T-cell (primary cell): Measurements from ENCODE around the gene MCCC1. TPM values are rescaled to one million over a fixed set of nuclear protein-coding genes. Genes with fewer than 3 reads are reported as not detected.

Source experiments
- ATAC-seq, 4 experiments: fragments of 200-7000 bp in 3 of 4; fragments of 150-1000 bp in 1 of 4; cut with Tn5 transposase; replicated peaks in 1 of 4; 1 replicate in 3 of 4; 2 replicates in 1 of 4; pipeline ENCODE4 v1.10.0; 2021; ENCODE audit warnings: moderate library complexity in 3 of 4, mild to moderate bottlenecking in 2 of 4, moderate number of reproducible peaks in 1 of 4
- CTCF ChIA-PET, 2 donors: fragments of 300-600 bp; sonication (Branson Sonifier 250); formaldehyde crosslinking; loops; one replicate each; lab custom pipeline; 2022; ENCODE audit warnings: antibody characterized with exemption in 2 of 2; lab: Charles Lee
- POLR2A ChIA-PET, 2 donors: fragments of 300-600 bp; sonication (Branson Sonifier 250); formaldehyde crosslinking; loops; one replicate each; lab custom pipeline; 2022; ENCODE audit warnings: antibody characterized with exemption in 2 of 2; lab: Charles Lee
- DNase-seq, 35 experiments: peaks; one replicate each; pipeline versions ENCODE4 v3.0.0 to v3.0.0-alpha.2; 2013 to 2023
- H3K27ac ChIP-seq: one replicate; pipeline ENCODE4 v1.5.1; 2013; ENCODE audit warnings: low read length
- H3K27me3 ChIP-seq, 2 experiments: replicated peaks in 1 of 2; 1 replicate in 1 of 2; 2 replicates in 1 of 2; pipeline versions ENCODE4 v1.6.1 to v1.7.0; 2013; ENCODE audit warnings: low read length in 1 of 2, mixed read lengths in 1 of 2; ENCODE audit not compliant: control insufficient read depth in 2 of 2, insufficient read depth in 2 of 2; ENCODE audit errors: extremely low read depth in 1 of 2
- H3K36me3 ChIP-seq, 2 donors: 1 replicate in 1 of 2; 2 replicates in 1 of 2; pipeline versions ENCODE4 v1.6.1 to v1.7.0; 2013; ENCODE audit warnings: low read length in 1 of 2; ENCODE audit not compliant: control insufficient read depth in 2 of 2, insufficient read depth in 1 of 2; ENCODE audit errors: extremely low read depth in 1 of 2
- H3K4me1 ChIP-seq, 2 experiments: 1 replicate in 1 of 2; 2 replicates in 1 of 2; pipeline versions ENCODE4 v1.6.1 to v1.7.0; 2013; ENCODE audit warnings: low read length in 2 of 2, mixed read lengths in 1 of 2; ENCODE audit not compliant: insufficient read depth in 2 of 2, control insufficient read depth in 1 of 2; ENCODE audit errors: extremely low read depth in 1 of 2
- H3K4me3 ChIP-seq, 2 donors: 1 replicate in 1 of 2; 2 replicates in 1 of 2; pipeline versions ENCODE4 v1.5.1 to v1.7.0; 2013; ENCODE audit warnings: mild to moderate bottlenecking in 2 of 2, low read length in 1 of 2, moderate library complexity in 1 of 2; ENCODE audit not compliant: control insufficient read depth in 1 of 2; ENCODE audit errors: extremely low read depth in 1 of 2
- H3K9me3 ChIP-seq: 2 replicates; pipeline ENCODE4 v1.7.0; 2013
- H3K27ac Mint-ChIP-seq, 2 donors: one replicate each; pipeline ENCODE4 v1.8.0; 2020 to 2021; ENCODE audit warnings: mild to moderate bottlenecking in 2 of 2, mixed read lengths in 2 of 2
- H3K27me3 Mint-ChIP-seq, 2 donors: one replicate each; pipeline ENCODE4 v1.8.0; 2021 to 2022; ENCODE audit warnings: mixed read lengths in 2 of 2
- H3K36me3 Mint-ChIP-seq: one replicate; pipeline ENCODE4 v1.8.0; 2021; ENCODE audit warnings: mixed read lengths
- H3K4me1 Mint-ChIP-seq, 3 donors: one replicate each; pipeline ENCODE4 v1.8.0; 2020 to 2022; ENCODE audit warnings: mixed read lengths in 3 of 3, mild to moderate bottlenecking in 1 of 3
- H3K4me3 Mint-ChIP-seq, 3 donors: one replicate each; pipeline ENCODE4 v1.8.0; 2020 to 2022; ENCODE audit warnings: mild to moderate bottlenecking in 3 of 3, mixed read lengths in 3 of 3, moderate library complexity in 3 of 3
- H3K9me3 Mint-ChIP-seq, 3 donors: one replicate each; pipeline ENCODE4 v1.8.0; 2020 to 2022; ENCODE audit warnings: mixed read lengths in 3 of 3
- WGBS: methylation state at CpG from one replicate; pipeline ENCODE4 v1.1.5; 2013; ENCODE audit warnings: missing lambda C conversion rate; ENCODE audit not compliant: insufficient coverage; 5-methylcytosine and 5-hydroxymethylcytosine counted together
- total RNA-seq, 35 experiments: library from RNA in 6 of 35; stranded (reverse) in 6 of 35; fragments of 120-200 nt in 1 of 35; gene quantifications; one replicate each; pipeline versions ENCODE4 v1.2.1 to v1.2.4 and lab custom pipeline; 2013 to 2026

Gene MCCC1
- 10 to 100 TPM; 18.1 to 33.1 (median 26.0) TPM for total RNA-seq
- 18.5 TPM for total RNA-seq (2013)
- 10.6 to 42.5 (median 25.1) reads per million in 29 experiments for total RNA-seq (lab: John Stamatoyannopoulos, UW)

GRCh38 chr3:183099026-183099837 is at the start of gene MCCC1:
MCCC1 (minus strand) TSS chr3:183099496; CDS start chr3:183099440, 56 bp downstream.
- peak within 1 kb of the TSS; percentile 88 for H3K27ac ChIP-seq
- ChIA-PET POLR2A (interaction anchor here in 1 of 2 donors (0.6 kb wide), 1 partner anchor 180 kb away, joined by 3 read pairs; no protein-coding TSS in a partner anchor), CTCF (interaction anchor here (0.6 to 1.3 kb wide), 4 partner anchors 13 to 666 kb away, joined by 3 to 4 read pairs (median 3); no protein-coding TSS in a partner anchor)
- WGBS, result 0% methylated on average over 41 of the region's 60 CpGs
- ATAC-seq, result peak; percentile 99 to 100 (median 99)
- Mint-ChIP-seq H3K36me3 (peaks cover 4% of the 10 kb centered on the region), H3K27me3 (no peaks in the 10 kb centered on the region), H3K27ac (peak within 1 kb of the TSS; percentile 97 to 98), H3K9me3 (no peaks in the 10 kb centered on the region), H3K4me3 (peak within 1 kb of the TSS; percentile 88 to 96 (median 95)), H3K4me1 (peaks cover 37 to 42% (median 40%) of the 10 kb centered on the region in 3 donors)
- peaks cover 4 to 18% of the 10 kb centered on the region in 2 experiments for H3K4me1 ChIP-seq
- peaks cover 0 to 9% of the 10 kb centered on the region in 2 donors for H3K36me3 ChIP-seq
- DNase-seq, result peak; percentile 90 to 99 (median 97)
- H3K27me3 ChIP-seq, result no peaks in the 10 kb centered on the region
- H3K9me3 ChIP-seq, result no peaks in the 10 kb centered on the region
- H3K4me3 ChIP-seq, result peak within 1 kb of the TSS; percentile 88 to 96

GRCh38 chr3:183148056-183148455 is 48.8 kb upstream of the MCCC1 start:
- ChIA-PET POLR2A (no interaction called here), CTCF (interaction anchor here in 1 of 2 donors (0.6 kb wide), 1 partner anchor 8 kb away, joined by 7 read pairs; no protein-coding TSS in a partner anchor)
- no peak for ATAC-seq
- H3K9me3 ChIP-seq, result no peaks in the 10 kb centered on the region
- no peaks in the 10 kb centered on the region for H3K4me1 ChIP-seq
- H3K36me3 Mint-ChIP-seq, result peaks cover 7% of the 10 kb centered on the region
- H3K4me3 ChIP-seq, result no peak overlapping the region
- no peak for DNase-seq
- no peaks in the 10 kb centered on the region for H3K27me3 Mint-ChIP-seq
- H3K9me3 Mint-ChIP-seq, result no peaks in the 10 kb centered on the region
- no peaks in the 10 kb centered on the region for H3K36me3 ChIP-seq
- WGBS, result 79% methylated on average over 2 of the region's 4 CpGs
- H3K4me1 Mint-ChIP-seq, result no peaks in the 10 kb centered on the region
- H3K4me3 Mint-ChIP-seq, result no peak overlapping the region
- H3K27ac ChIP-seq, result no peak overlapping the region
- no peak overlapping the region for H3K27ac Mint-ChIP-seq
- peaks cover 0 to 5% of the 10 kb centered on the region in 2 experiments for H3K27me3 ChIP-seq

- no peaks in the 10 kb centered on the region for H3K9me3 Mint-ChIP-seq
- Histone ChIP-seq H3K4me1 (no peaks in the 10 kb centered on the region), H3K27me3 (peaks cover 0 to 5% of the 10 kb centered on the region in 2 experiments), H3K27ac (no peak overlapping the region), H3K36me3 (no peaks in the 10 kb centered on the region), H3K9me3 (no peaks in the 10 kb centered on the region), H3K4me3 (no peak overlapping the region)
- ATAC-seq, result no peak
- POLR2A ChIA-PET, result no interaction called here
- no peak for DNase-seq
- peaks cover 8% of the 10 kb centered on the region for H3K36me3 Mint-ChIP-seq
- no peaks in the 10 kb centered on the region for H3K4me1 Mint-ChIP-seq
- H3K4me3 Mint-ChIP-seq, result no peak overlapping the region
- 40% methylated on average over 1 of the region's 1 CpG for WGBS
- CTCF ChIA-PET, result no interaction called here
- H3K27ac Mint-ChIP-seq, result no peak overlapping the region
- H3K27me3 Mint-ChIP-seq, result no peaks in the 10 kb centered on the region
Observed at GRCh38 chr3:183144363-183144762, 45.1 kb upstream of the MCCC1 start.

- Mint-ChIP-seq H3K4me3 (no peak overlapping the region), H3K36me3 (peaks cover 18% of the 10 kb centered on the region), H3K9me3 (no peaks in the 10 kb centered on the region), H3K27ac (no peak overlapping the region), H3K4me1 (no peaks in the 10 kb centered on the region), H3K27me3 (no peaks in the 10 kb centered on the region)
- Histone ChIP-seq H3K9me3 (no peaks in the 10 kb centered on the region), H3K4me1 (no peaks in the 10 kb centered on the region), H3K27me3 (peaks cover 0 to 5% of the 10 kb centered on the region in 2 experiments), H3K27ac (no peak overlapping the region), H3K36me3 (no peaks in the 10 kb centered on the region), H3K4me3 (no peak overlapping the region)
- ATAC-seq (no peak), DNase-seq (no peak)
- WGBS, result 96% methylated on average over 5 of the region's 11 CpGs
- ChIA-PET CTCF (interaction anchor here in 1 of 2 donors (0.5 kb wide), 1 partner anchor 229 kb away, joined by 5 read pairs; no protein-coding TSS in a partner anchor), POLR2A (no interaction called here)
Observed at GRCh38 chr3:183142199-183142598, 42.9 kb upstream of the MCCC1 start.

- no peaks in the 10 kb centered on the region for H3K9me3 ChIP-seq
- no peaks in the 10 kb centered on the region for H3K36me3 ChIP-seq
- no peak for ATAC-seq
- no peak overlapping the region for H3K4me3 Mint-ChIP-seq
- no peak overlapping the region for H3K27ac ChIP-seq
- no peak overlapping the region for H3K4me3 ChIP-seq
- H3K4me1 Mint-ChIP-seq, result peaks cover 0 to 6% (median 0%) of the 10 kb centered on the region in 3 donors
- H3K9me3 Mint-ChIP-seq, result peaks cover 0 to under 1% (median under 1%) of the 10 kb centered on the region in 3 donors
- no peaks in the 10 kb centered on the region for H3K4me1 ChIP-seq
- H3K27ac Mint-ChIP-seq, result no peak overlapping the region
- no peaks in the 10 kb centered on the region for H3K27me3 ChIP-seq
- CTCF ChIA-PET, result no interaction called here
- POLR2A ChIA-PET, result no interaction called here
- no peak for DNase-seq
- H3K27me3 Mint-ChIP-seq, result no peaks in the 10 kb centered on the region
- WGBS, result 100% methylated on average over 1 of the region's 2 CpGs
- H3K36me3 Mint-ChIP-seq, result peaks cover 57% of the 10 kb centered on the region
Observed at GRCh38 chr3:183134844-183135243, 35.5 kb upstream of the MCCC1 start.

GRCh38 chr3:183132409-183132808 is 33.1 kb upstream of the MCCC1 start:
- Mint-ChIP-seq H3K4me3 (no peak overlapping the region), H3K36me3 (peaks cover 58% of the 10 kb centered on the region), H3K27ac (no peak overlapping the region), H3K9me3 (peaks cover 5 to 12% (median 12%) of the 10 kb centered on the region in 3 donors), H3K4me1 (peaks cover 0 to 6% (median 0%) of the 10 kb centered on the region in 3 donors), H3K27me3 (no peaks in the 10 kb centered on the region)
- Histone ChIP-seq H3K4me1 (no peaks in the 10 kb centered on the region), H3K4me3 (no peak overlapping the region), H3K9me3 (no peaks in the 10 kb centered on the region), H3K27ac (no peak overlapping the region), H3K36me3 (no peaks in the 10 kb centered on the region), H3K27me3 (no peaks in the 10 kb centered on the region)
- 61% methylated on average over 2 of the region's 6 CpGs for WGBS
- DNase-seq (no peak), ATAC-seq (no peak)
- POLR2A ChIA-PET, result no interaction called here
- CTCF ChIA-PET, result no interaction called here
